ENCODE measurements around the gene MSI1.

DNA sequence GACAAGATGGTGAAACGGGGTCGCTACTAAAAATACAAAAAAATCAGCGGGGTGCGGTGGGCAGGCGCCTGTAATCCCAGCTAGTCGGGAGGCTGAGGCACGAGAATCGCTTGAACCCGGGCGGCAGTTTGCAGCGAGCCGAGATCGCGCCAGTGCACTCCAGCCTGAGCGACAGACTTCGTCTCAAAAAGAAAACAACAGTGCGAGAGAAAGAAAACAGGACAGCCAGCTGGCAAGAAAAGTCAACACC lies 76.6 kb downstream of the MSI1 start:
- TF ChIP-seq, protein P1, sequence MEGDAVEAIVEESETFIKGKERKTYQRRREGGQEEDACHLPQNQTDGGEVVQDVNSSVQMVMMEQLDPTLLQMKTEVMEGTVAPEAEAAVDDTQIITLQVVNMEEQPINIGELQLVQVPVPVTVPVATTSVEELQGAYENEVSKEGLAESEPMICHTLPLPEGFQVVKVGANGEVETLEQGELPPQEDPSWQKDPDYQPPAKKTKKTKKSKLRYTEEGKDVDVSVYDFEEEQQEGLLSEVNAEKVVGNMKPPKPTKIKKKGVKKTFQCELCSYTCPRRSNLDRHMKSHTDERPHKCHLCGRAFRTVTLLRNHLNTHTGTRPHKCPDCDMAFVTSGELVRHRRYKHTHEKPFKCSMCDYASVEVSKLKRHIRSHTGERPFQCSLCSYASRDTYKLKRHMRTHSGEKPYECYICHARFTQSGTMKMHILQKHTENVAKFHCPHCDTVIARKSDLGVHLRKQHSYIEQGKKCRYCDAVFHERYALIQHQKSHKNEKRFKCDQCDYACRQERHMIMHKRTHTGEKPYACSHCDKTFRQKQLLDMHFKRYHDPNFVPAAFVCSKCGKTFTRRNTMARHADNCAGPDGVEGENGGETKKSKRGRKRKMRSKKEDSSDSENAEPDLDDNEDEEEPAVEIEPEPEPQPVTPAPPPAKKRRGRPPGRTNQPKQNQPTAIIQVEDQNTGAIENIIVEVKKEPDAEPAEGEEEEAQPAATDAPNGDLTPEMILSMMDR (conservative IDR thresholded peaks at IDR 0.05), result no peak
- TF ChIP-seq EZH2 (IDR thresholded peaks at IDR 0.05; ENCODE audit: low read depth), result no peak
